ENCODE data around the gene MACROD2. TPM values are rescaled to one million over a fixed set of nuclear protein-coding genes. Genes with fewer than 3 reads are reported as not detected.

The MACROD2 gene
- total and polyA plus RNA-seq, 11 donors, result 0.54 to 5.4 (median 2.4) TPM

DNA sequence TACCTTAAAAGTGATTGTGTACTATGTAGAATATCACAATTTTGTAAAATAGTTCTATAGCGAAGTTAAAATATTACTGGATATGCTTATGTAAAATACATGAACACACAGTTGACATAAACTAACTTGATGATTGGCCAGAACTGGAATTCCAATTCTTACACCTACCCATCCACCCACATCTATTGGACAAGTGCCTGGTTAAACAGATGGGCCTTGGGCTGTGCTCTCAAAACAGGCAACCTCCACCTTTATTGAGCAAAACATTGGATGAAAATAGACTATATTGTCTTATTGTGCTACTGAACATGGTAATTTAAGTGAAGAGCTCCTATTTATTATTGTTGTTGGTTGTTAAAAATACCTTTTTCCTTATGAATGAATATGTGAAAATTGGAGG lies 496.1 kb downstream of the MACROD2 start:
- Histone ChIP-seq H3K36me3 (no peaks in the 10 kb centered on the region), H3K27me3 (no peaks in the 10 kb centered on the region), H3K9me3 (no peaks in the 10 kb centered on the region), H3K4me1 (no peaks in the 10 kb centered on the region), H3K4me3 (no peak overlapping the region), H3K27ac (no peak overlapping the region)
- intact Hi-C loops (cut with DNase I), result no loop called here
- no peak for ATAC-seq
- no peak for DNase-seq
- TF ChIP-seq CTCF (IDR thresholded peaks at IDR 0.05) (no peak), POLR2A (IDR thresholded peaks at IDR 0.05) (no peak)
- 85 to 94% (median 86%) methylated on average over 1 of the region's 1 CpG for WGBS, 4 donors

- intact Hi-C loops (cut with DNase I), result no loop called here
- no peak for ATAC-seq
Measured at GRCh38 chr20:14493408-14493807, 498.1 kb downstream of the MACROD2 start.

GRCh38 chr20:14494355-14494754 lies 499.0 kb downstream of the MACROD2 start:
- ATAC-seq (no peak), DNase-seq (no peak)
- Histone ChIP-seq H3K36me3 (no peaks in the 10 kb centered on the region), H3K27ac (no peak overlapping the region), H3K27me3 (no peaks in the 10 kb centered on the region), H3K4me3 (no peak overlapping the region), H3K4me1 (no peaks in the 10 kb centered on the region), H3K9me3 (no peaks in the 10 kb centered on the region)
- TF ChIP-seq POLR2A (IDR thresholded peaks at IDR 0.05), result no peak
- no peak for TF ChIP-seq CTCF (IDR thresholded peaks at IDR 0.05)
- 72 to 82% (median 78%) methylated on average over 1 of the region's 1 CpG for WGBS, 4 donors
- intact Hi-C loops (cut with DNase I), result no loop called here

More at GRCh38 chr20:14493408-14493807, 498.1 kb downstream of the MACROD2 start:
- Histone ChIP-seq H3K9me3 (no peaks in the 10 kb centered on the region), H3K36me3 (no peaks in the 10 kb centered on the region), H3K27ac (no peak overlapping the region), H3K4me1 (no peaks in the 10 kb centered on the region), H3K27me3 (no peaks in the 10 kb centered on the region), H3K4me3 (no peak overlapping the region)
- WGBS, 4 donors, result 73 to 88% (median 82%) methylated on average over 1 of the region's 1 CpG
- TF ChIP-seq POLR2A (IDR thresholded peaks at IDR 0.05) (no peak), CTCF (IDR thresholded peaks at IDR 0.05) (no peak)
- DNase-seq, result no peak

DNA sequence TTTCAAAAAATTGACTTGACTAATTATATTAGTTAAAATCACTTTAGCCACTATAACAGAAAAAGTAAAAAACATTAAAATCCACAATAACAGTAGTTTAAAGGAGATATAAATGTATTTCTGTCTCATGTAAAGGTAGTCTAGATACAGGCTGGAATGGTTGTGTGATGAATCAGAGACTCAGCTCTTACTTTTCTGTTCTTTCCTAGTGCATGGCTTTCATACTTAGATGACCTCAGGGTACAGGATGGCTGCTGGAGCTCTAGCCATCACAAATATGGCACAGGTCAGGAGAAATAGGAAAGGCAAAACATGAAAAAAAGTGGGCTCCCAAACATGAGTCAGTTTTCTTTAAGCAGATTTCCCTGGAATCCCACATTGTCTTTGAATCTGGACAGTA lies 499.8 kb downstream of the MACROD2 start:
- intact Hi-C loops (cut with DNase I), result no loop called here
- TF ChIP-seq CTCF (IDR thresholded peaks at IDR 0.05), result no peak
- no peak for TF ChIP-seq POLR2A (IDR thresholded peaks at IDR 0.05)
- no peak for ATAC-seq
- Histone ChIP-seq H3K27me3 (no peaks in the 10 kb centered on the region), H3K9me3 (no peaks in the 10 kb centered on the region), H3K4me3 (no peak overlapping the region), H3K36me3 (no peaks in the 10 kb centered on the region), H3K4me1 (no peaks in the 10 kb centered on the region), H3K27ac (no peak overlapping the region)
- DNase-seq, result no peak
